NCI-H1417 (cell line): ENCODE results near the gene RAB35.

Experiments
- DNase-seq, 3 experiments: peaks; one replicate each; lab custom pipeline; 2025; lab: John Stamatoyannopoulos, UW

The RAB35 gene

GRCh38 chr12:120103371-120103770 is 13.2 kb downstream of the RAB35 start:
- no peak for DNase-seq

DNA sequence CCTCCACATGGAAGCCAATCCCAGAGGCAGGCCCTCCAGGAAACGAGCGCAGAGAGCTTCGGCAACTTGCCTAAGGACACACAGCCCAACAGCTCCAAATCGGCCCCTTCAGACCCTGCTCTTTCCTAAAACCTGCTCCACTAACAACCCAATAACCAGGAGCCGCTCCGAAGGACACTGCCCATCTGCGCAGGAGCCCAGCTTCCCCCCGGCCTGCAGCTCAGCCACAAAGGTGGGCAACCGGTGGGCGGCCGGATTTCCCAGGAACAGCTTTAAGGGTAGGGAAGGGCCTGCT is 13.6 kb downstream of the RAB35 start:
- DNase-seq, result no peak

DNA sequence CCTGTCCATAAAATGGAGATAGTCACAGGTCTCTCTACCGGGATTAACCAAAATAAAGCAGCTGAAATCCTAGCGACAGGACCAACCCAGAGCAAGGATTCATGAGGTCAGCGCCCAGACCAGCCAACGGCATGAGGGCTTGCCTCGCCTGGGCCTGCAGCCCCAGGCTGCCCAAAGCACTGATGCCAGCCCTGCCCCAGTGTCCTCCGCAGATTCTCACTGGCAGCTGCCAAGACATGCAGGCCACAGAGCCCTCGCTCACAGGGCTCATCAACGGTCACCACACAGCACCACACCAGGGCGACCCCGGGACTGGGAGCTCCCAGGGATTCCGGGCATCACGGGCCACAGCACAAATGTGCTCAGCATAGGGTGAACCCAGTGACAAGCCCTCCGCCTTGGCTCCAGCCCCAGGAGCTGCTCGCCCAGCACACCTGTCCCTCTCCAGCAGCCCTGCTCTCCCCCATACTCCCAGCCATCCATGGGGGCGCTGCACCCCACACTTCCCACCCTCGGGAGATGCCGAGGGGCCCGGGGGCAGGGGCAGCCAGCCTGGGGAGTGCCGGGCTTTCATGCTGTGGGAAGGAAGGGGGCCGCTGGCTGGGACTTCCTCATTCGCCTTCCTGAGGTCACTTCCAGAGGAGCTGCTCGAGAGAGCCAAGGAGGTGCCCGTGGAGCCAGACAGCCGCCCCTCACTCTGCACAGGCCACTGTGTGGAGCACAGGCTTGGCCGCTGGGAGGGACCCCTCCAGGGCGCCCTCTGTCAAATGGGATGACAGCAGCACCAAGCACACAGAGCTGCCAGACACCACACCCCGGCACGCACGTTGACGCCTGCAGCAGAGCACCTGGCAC is 14.1 kb downstream of the RAB35 start:
- DNase-seq, result no peak

DNA sequence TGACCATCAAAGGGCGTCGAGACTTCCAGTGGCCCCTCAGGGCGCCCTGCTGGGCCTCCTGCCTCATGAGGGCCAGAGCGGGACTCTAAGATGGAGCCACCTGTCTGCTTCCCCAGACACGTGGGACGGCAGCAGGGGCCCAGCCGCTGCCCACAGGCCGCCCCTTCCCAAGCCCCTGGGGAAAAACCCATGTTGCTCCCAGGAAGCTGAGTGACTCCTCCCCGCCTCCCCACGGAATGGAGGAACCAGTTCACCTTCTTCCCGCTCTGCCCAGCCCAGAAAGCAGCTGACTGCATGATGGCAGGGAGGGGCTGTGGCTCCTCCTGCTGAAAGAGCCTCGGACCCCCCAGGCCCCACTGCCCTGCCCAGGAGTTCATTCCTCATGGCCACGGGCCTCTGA is 14.9 kb downstream of the RAB35 start:
- DNase-seq, result no peak

DNA sequence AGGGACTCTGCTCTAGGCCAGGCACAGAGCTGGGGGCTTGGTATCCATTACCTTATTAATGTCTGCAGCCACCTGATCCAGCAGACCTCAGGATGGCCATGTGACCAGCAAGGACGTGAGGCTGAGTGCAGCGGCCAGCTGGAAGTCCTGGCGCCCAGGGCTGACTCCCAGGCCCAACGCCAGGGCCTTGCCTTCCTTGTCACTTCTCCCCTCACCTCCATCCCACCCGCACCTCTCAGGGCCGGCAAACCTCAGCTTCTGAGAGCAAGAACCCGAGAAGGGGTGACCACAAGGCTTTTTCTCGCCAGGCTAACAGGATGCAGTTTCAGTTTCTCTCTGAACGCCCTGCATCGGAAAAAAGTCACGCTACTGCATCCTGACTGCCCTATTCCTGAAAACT is 15.4 kb downstream of the RAB35 start:
- DNase-seq, result no peak

- peak in 1 of 3 experiments; percentile 28 for DNase-seq
Measured at GRCh38 chr12:120100630-120101029, 15.9 kb downstream of the RAB35 start.

DNA sequence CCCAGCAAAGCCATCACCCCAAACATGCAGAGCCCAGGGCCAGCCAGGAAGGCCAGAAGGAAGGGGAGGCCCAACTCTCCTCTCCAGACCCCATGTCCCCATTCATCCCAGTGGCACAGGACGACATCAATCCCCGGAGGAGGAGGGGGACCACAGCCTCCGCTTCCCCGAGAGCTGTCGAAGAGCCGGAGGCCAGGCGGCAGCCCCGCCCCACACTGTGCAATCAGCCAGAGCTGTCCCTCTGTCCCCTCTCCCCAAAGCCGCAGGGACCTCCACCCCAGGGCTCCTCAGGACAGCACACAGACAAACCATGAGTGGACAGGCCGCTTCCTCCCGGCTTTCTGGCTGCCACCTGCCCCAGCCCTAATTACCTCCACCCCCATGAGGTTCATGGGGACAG is 16.8 kb downstream of the RAB35 start:
- no peak for DNase-seq

- DNase-seq, result no peak
Measured at GRCh38 chr12:120098756-120099470, 17.6 kb downstream of the RAB35 start.

DNA sequence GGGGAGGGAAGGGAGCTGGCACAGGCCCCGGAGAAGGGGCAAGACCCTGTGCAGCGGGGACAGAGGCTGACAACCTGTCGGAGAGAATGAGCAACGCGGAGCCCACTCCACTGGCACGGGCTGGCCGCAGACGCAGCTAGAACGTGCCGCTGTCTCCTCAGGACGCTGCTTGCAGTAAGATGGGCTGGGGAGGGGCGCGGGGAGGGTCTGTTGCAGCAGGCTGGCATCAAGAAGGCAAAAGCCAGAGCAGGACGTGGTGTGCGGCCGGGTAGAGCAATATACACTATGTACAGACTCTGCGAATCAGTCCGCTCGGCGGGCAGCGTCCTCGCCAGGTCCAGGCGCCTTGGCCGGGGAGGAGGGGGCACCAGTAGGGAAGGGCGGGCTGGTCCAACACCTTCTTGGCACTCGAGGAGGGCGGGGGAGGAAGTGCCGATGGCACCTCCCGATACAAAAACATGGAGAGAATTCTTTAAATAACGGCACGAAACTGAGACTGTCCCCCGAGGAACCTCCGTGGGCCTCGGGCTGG is 19.8 kb downstream of the RAB35 start:
- DNase-seq, result no peak

DNA sequence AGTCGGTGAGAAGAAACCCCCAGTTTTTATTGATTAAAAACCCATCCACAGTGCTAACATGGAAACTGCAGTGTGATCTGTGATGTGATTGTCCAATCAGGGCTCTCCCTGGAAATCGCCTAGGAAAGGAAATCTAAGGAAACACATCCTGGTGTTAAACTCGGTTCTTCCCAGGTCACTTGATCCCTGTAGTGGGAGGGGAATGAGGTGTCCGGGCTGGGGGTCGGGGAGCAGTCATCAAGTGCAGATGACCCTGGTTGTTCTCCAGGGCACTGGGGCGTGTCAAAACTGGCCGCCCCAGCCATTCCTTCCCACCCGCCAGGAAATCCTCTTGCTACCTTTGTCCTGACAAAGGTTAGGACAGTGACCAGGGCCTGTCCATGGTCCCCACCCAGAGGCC is 20.8 kb downstream of the RAB35 start:
- no peak for DNase-seq

DNA sequence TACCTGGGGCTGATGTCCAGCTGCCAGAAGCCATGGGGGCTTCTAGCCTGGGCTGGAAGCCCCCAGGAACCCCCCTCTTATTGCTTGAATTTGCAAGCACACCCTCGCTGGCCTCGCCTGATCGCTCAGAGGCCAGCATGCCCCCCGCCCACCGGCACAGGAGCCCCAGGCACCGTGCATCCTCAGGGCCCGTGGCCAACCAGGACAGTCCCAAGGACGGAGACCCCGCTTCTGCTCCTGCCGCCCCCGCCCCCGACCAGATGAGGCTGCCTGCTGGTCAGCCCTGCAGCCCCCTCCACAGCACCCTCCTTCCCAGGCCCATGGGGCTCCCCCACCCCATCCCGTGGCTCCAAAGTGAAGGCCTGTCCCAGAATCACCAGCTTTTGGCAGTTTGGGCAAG is 21.2 kb downstream of the RAB35 start:
- DNase-seq, result no peak

- no peak for DNase-seq
Measured at GRCh38 chr12:120094485-120094884, 22.1 kb downstream of the RAB35 start.

GRCh38 chr12:120093592-120094355 is 22.8 kb downstream of the RAB35 start:
- peak; percentile 10 to 87 (median 76) for DNase-seq

DNA sequence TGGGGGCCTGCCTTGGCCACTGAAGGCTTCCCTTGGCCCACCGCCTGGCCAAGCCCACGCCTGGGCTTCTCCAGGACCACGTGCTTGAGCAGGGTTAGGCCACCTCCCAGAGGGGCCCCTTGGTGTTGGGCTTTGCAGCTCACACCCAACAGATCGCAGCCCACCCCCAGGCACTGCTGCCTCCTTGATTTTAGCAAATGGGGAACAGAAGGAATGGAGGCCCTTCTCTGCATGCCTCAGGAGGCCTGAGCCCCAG is 23.3 kb downstream of the RAB35 start:
- DNase-seq, result no peak

DNA sequence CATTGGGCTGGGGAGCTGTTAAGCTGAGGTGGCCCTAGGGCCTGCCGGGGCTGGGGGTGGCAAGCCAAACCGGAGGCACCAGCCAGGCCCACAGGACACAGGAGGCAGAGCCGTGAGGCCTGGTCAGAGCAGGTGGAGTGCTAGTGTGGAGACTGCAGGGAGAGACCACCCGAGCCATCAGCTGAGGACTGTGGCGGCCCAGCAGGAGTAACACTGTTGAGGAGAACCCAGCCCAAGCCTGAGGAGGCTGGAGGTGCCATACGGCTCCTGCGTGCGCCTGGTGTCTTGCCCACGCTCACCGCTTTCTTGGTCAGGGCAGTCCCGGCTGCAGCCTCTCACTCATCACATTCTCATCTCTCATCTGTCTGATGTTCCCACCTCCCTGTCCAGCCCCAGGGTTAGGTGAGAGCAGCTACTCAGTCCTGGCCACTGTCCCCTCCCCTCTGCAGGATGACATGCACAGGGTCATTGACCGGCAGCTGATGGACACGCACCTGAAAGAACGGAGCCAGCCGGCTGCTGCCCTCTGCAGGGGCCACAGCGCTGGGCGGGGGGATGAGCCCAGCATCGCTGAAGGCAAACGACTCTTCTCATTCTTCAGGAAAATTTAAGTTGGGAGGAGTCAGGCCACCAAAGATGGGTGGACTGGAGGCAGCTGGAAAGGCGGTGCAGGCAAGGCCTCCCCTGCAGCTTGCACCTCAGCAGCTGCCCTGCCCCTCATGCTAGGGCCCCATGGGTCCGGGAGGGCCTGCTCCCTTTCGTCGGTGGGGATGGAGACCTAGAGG is 23.8 kb downstream of the RAB35 start:
- no peak for DNase-seq

DNA sequence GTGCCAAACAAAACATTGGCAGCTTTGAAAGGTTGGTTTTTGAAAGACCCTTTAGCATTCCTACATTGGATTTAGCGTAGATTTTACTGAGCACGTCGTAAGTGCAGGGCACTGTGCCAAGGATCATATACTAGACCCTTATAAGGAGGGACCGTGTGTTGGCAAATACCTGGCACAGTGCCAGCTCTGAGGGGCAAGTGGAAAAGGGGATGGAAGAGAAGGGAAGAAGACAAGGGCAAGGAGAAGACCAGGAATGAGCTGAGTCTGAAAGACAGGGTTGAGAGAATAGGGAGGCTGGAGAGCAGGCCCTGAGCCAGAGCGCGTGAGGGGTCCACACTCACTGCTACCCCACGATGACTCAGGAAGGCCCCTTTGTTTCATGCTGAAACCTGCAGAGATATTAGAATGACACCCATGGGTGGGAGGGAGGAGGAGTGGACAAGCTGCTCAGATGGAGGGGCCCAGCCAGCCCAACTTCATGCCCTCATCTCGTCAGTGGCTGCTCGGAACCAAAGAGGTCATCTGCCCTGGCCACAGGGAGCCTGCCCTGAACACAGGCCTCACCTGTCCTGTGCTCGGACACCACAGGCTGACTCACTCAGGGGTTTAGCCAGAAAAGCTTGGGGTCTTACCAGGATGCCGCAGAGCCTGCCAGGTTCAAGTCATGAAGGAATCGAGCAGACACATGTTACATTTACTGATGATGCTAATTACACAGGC is 25.0 kb downstream of the RAB35 start:
- peak in 1 of 3 experiments; percentile 15 for DNase-seq

GRCh38 chr12:120090626-120091295 is 25.8 kb downstream of the RAB35 start:
- no peak for DNase-seq

DNA sequence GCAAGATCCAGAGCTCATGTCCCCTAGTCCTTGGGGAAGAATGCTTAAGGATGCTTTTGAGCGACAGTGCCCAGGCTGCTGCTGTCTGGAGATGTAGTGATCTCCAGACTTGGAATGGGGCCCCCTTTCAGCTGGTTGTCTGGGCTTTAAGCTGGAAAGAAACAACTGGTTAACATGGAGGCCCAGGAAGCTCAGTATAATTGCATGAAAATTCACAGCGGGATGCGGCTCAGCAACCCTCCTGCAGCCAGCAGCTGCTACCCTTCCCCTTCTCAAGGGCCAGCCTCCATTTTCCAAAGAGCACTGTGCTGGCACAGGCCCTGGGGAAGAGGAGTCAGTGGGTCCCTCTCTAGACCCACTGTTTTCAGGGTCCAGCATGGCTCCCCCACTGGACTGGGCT is 26.3 kb downstream of the RAB35 start:
- no peak for DNase-seq

- DNase-seq, result no peak
Measured at GRCh38 chr12:120089796-120090195, 26.8 kb downstream of the RAB35 start.

- no peak for DNase-seq
Measured at GRCh38 chr12:120089105-120089504, 27.4 kb downstream of the RAB35 start.
